BE2C (cell line): ENCODE results near the gene TFEB.

Source experiments
- DNase-seq: peaks from one replicate; pipeline ENCODE4 v3.0.0-alpha.2; 2020
- H3K27me3 ChIP-seq: fragments of 250-450 bp; sonication (Bioruptor Pico); 2 replicates; pipeline ENCODE4 v1.5.1; 2020; ENCODE audit warnings: mild to moderate bottlenecking
- H3K36me3 ChIP-seq: fragments of 250-450 bp; sonication (Bioruptor Pico); 2 replicates; pipeline ENCODE4 v1.5.1; 2020; ENCODE audit warnings: mild to moderate bottlenecking
- H3K4me1 ChIP-seq: fragments of 250-450 bp; sonication (Bioruptor Pico); 2 replicates; pipeline ENCODE4 v1.5.1; 2020
- H3K4me3 ChIP-seq: 2 replicates; pipeline ENCODE4 v1.5.1; 2011; ENCODE audit warnings: low read depth, low read length
- H3K9me3 ChIP-seq: fragments of 250-450 bp; sonication (Bioruptor Pico); 2 replicates; pipeline ENCODE4 v1.5.1; 2020
- TF ChIP-seq, protein P1 (sequence below): IDR thresholded peaks from 2 replicates; pipeline ENCODE4 v1.5.1; 2012; ENCODE audit warnings: mild to moderate bottlenecking, low read depth, low read length

Gene TFEB

DNA sequence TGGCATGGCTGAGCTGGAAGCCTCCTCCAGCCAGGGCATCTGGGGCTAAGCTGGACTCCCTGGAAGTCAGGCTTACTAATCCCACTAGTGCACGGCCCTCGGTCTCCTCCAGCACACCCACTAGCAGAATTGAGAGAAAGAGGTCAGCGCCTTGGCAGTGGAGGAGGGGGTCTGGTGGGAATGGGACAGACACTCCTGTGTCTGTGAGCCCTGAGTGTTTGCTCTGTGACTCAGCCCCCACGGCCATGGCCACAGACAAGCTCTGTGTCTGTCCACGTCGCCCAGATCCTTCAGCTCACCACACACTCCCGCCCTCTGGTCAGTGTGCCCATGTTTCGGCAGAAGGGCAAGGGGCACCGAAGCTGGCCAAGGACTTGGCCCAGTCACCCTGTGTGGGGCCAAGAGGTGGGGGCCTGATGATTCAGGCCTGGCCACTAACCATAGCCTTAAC lies 88.3 kb downstream of the TFEB start:
- DNase-seq: no peak
- Histone ChIP-seq H3K9me3 (no peaks in the 10 kb centered on the region), H3K4me1 (no peaks in the 10 kb centered on the region), H3K27me3 (no peaks in the 10 kb centered on the region), H3K4me3 (no peak overlapping the region), H3K36me3 (no peaks in the 10 kb centered on the region)
- TF ChIP-seq, protein P1, sequence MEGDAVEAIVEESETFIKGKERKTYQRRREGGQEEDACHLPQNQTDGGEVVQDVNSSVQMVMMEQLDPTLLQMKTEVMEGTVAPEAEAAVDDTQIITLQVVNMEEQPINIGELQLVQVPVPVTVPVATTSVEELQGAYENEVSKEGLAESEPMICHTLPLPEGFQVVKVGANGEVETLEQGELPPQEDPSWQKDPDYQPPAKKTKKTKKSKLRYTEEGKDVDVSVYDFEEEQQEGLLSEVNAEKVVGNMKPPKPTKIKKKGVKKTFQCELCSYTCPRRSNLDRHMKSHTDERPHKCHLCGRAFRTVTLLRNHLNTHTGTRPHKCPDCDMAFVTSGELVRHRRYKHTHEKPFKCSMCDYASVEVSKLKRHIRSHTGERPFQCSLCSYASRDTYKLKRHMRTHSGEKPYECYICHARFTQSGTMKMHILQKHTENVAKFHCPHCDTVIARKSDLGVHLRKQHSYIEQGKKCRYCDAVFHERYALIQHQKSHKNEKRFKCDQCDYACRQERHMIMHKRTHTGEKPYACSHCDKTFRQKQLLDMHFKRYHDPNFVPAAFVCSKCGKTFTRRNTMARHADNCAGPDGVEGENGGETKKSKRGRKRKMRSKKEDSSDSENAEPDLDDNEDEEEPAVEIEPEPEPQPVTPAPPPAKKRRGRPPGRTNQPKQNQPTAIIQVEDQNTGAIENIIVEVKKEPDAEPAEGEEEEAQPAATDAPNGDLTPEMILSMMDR: no peak

DNA sequence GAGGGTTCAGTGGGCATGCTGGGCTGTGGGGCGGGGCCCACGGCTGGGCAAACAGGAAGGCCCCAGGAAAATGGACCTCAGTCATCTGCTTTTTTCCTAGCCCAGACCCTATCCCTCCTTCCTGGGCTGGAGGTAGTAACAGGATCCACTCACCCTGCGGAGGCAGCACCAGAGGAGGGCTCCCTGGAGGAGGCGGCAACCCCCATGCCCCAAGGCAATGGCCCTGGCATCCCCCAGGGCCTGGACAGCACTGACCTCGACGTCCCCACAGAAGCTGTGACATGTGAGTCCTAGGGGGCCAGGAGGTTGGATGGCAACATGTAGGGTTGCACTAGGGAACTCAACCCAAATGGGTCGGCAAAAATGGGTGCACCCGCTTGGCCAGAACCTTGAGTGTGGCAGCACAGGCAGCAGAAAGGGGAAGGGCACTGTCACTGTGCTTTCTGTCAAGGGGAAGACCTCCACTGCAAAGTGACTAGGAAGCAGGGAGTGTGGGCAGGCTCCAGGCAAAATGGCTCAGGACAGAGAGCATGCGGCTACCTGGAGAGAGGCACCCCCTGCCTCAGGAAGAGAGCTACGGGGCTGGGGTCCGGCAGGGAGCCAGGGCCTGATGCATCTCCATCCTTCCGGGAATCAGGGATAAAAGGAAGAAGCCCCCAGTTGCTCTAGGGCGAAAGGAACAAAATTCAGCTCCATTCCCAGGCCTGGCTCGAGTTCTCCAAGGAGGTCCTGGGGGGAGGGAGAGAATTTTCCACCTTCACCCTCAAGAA lies 89.2 kb downstream of the TFEB start:
- TF ChIP-seq, protein P1: no peak
- H3K4me3 ChIP-seq: no peak overlapping the region
- DNase-seq: no peak
- no peaks in the 10 kb centered on the region for H3K27me3 ChIP-seq
- no peaks in the 10 kb centered on the region for H3K9me3 ChIP-seq
- H3K36me3 ChIP-seq: no peaks in the 10 kb centered on the region
- H3K4me1 ChIP-seq: no peaks in the 10 kb centered on the region

- Histone ChIP-seq H3K4me1 (no peaks in the 10 kb centered on the region), H3K36me3 (no peaks in the 10 kb centered on the region), H3K9me3 (no peaks in the 10 kb centered on the region), H3K4me3 (no peak overlapping the region), H3K27me3 (no peaks in the 10 kb centered on the region)
- TF ChIP-seq, protein P1: no peak
- DNase-seq: no peak
These were observed 90.3 kb downstream of the TFEB start for GRCh38 chr6:41645007-41645618.

DNA sequence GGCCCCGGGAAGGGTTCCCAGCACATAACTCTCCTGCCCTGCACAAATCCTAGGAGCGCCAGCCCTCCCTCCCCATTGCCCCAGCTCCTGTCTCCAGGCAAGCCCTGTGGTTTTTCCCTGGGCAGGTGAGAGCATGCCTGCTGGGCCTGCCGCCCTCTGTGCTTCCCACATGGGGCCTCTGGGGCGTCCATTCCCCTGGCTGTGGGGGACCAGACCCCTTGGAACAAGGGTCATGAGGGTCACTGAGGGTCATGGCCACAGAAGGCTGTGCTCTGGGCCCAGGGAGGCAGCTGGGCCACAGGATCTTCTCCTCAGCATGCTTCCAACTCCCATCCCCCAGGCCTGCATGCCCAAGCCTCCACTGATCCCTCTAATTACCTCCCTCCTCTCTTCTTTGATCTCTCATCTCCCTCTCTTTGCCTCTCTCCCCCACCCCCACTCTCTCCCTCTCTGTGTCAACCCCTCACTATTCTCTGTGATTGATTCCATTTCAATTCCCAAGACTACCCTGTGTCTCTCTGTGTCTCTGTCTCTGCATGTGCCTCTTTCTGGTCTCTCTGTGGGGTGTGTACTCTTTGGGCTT lies 91.0 kb downstream of the TFEB start:
- Histone ChIP-seq H3K4me3 (no peak overlapping the region), H3K4me1 (no peaks in the 10 kb centered on the region), H3K27me3 (peaks cover 3% of the 10 kb centered on the region), H3K36me3 (no peaks in the 10 kb centered on the region), H3K9me3 (no peaks in the 10 kb centered on the region)
- TF ChIP-seq, protein P1: no peak
- DNase-seq: no peak

GRCh38 chr6:41643899-41644269 lies 91.5 kb downstream of the TFEB start:
- H3K27me3 ChIP-seq: peaks cover 8% of the 10 kb centered on the region
- no peaks in the 10 kb centered on the region for H3K9me3 ChIP-seq
- H3K36me3 ChIP-seq: no peaks in the 10 kb centered on the region
- H3K4me3 ChIP-seq: no peak overlapping the region
- no peak for DNase-seq
- TF ChIP-seq, protein P1: no peak
- H3K4me1 ChIP-seq: no peaks in the 10 kb centered on the region
